ENCODE results near the gene ATF3. TPM values are rescaled to one million over a fixed set of nuclear protein-coding genes. Genes with fewer than 3 reads are reported as not detected.

Gene ATF3
- total RNA-seq, 1 experiment from 2014 or later = 39.7 TPM

DNA sequence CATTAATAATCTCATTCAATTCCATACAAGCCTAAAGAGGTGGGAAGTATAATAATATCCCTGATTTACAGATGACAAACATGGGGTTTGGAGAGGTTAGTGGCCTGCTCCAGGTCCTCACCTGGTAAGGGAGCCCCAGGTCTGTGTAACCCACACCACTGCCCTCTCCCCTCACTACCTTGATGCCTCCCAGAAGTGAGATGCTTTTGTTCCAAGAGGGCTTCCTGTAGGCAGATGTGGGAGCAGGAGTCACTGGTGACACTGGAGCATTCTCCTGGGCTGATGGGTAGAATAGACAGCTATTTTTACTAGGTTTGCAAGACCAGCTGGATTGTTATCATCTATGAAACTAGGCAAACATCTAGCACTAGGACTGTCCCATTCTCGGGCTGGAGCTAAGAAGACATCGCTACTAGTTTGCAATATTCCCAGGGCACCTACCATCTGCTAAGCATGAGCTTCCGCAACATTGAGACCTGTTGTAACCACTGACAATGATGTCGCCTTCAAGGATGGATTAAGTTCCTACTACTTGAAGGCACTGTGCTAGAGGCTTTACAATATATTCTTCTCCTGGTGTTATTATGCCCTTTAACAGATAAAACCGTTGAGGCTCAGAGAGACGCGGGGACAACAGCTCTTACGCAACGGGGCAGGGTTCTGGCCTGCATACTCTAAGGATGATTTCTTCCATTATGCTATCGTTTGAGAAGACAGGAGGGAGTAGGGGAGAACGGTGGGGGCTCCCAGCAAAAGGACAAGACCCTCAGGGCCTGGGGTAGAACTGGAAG, 56.0 kb downstream of the ATF3 start:
- in situ Hi-C loops (cut with HindIII; ENCODE audit: low pct_unique_long_range_greater_than_20kb, low sequenced_read_pairs) = no loop called here

DNA sequence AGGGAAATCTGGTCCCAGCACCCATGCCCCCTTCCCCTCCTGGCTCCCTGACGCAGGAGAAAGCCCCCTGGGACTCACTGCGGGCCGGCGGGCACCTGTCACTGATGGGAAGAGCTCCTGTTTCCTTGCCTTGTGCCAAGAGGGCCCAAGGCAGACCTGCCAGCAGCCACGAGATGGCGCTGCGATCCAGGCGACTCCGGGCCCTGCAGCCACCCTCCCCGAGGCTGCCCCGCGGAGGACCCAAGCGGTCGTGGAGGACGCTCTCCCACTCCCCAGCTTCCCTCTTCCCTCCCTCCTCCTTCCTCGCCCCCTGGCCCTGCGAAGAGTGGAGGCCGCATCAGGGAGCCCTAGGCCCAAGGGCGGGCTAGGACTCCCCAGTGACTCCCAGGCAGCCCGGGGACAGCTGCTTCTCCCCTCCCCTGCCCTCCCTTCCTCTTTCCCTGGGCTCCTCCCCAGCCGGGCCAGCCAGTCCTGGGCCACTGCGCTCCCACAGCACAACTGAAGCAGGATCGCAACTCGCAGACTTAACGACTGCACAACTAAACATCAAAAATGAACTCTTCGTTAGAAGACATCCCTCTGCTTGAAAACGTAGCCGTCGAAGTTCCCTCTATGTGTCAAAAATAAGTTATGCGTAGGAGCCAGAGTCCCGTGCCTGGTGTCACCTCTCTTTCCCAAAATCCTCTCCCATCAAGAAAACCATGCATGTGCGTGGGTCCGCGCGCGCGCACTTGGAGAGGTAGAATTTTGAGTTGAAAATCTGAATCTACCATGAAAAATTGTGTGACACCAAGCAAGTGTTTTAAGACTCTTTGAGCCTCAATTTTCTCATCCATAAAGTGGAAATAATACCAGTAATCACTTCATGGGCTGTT, 56.9 kb downstream of the ATF3 start:
- in situ Hi-C loops (cut with HindIII; ENCODE audit: low pct_unique_long_range_greater_than_20kb, low sequenced_read_pairs) = no loop called here
- peak; percentile 88 for DNase-seq (ENCODE audit: low read depth)

More for the DNA sequence above, 56.0 kb downstream of the ATF3 start:
- DNase-seq (ENCODE audit: low read depth) = peak; percentile 18

DNA sequence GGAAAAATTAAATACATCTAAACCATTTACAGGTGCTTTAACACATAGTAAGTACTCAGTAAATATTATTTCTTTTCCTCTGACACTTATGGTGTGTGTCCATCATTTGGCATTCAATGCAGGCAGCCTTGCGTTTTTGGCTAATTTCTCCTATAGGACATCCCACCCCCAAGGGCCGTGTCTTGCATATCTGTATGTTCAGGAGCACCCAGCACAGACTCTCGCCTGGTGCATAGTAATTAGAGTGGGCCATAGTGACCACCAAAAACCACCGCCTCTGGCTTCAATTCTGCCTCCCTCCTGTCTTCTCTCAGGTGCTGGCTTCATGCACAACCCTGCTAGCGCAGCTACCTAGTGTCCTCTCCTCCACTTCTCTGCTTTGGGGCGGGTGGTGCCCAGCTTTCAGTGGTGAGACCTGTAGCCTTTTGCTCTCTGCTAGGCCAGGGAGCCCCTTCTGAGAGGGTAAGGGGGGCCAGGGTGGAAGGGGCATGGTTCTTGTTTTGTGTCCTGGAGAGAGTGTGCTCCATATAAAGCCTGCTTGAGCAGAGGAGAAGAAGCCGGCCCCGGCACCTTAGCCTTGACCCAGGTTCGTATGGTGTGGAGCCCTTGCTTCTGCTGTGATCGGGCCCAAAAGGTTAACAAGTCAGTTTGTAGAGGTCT, 57.7 kb downstream of the ATF3 start:
- in situ Hi-C loops (cut with HindIII; ENCODE audit: low pct_unique_long_range_greater_than_20kb, low sequenced_read_pairs) = no loop called here

DNA sequence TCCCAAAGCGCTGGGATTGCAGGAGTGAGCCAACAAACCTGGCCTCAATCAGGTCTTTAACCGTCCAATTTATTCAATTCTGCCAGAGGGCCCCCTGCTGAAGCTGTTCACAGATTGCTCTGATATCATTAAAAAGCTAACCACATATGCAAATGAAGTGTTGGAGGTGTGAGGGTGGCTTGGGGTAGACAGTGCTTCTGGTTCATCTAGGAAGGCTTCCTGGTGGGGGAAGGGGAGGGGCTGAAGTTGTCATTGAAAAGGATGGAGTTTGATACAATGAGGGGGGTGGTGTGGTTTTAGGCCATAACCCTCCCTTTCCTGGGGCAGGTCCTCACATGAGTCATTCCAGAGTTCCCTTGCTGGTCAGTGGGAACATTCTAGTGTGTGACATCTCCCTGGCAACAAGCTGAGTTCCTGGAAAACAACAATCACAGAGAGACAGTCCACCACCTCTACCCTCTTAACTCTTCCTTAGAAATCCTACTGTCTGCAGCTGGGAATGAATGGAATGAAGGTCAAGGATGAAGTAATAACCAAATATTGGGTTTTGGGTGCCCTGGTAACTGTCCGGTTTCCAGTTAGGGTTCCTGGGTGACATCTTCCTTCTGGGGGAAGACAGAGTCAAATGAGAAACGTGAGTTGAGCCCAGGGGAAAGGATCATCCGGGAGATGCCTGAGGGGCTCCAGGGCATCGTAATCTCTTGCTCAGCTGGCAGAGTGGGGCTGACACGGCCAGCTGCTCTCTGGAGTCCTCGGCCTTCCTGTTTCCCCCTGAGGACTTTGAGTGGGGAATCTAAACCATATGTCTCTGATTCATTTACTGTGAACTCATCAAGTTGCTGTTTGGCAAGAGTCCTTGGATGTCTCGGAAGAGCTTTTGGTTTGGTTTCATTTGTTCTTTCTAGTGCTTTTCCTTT, 58.9 kb downstream of the ATF3 start:
- peak; percentile 87 for DNase-seq (ENCODE audit: low read depth)
- in situ Hi-C loops (cut with HindIII; ENCODE audit: low pct_unique_long_range_greater_than_20kb, low sequenced_read_pairs) = no loop called here

More for the DNA sequence above, 57.7 kb downstream of the ATF3 start:
- DNase-seq (ENCODE audit: low read depth) = no peak

DNA sequence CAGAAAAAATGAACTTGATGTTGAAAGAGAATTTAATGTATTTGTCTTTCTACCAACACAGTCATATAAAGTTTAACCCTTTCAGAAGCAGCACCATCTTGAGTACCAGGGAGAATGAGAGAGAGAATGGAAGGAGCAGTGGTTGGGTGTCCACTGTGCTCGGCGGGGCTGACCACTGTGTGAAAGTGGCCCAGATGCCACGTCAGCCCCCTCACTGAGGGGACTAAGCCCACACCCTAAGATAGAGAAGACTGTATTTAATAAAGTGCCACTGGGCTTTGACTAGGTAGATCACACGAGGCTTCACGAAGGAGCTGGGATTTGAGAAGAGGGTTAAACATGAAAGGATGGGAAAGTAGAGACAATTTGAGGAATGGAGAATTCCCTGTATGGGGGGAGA, 59.9 kb downstream of the ATF3 start:
- DNase-seq (ENCODE audit: low read depth) = no peak
- in situ Hi-C loops (cut with HindIII; ENCODE audit: low pct_unique_long_range_greater_than_20kb, low sequenced_read_pairs) = no loop called here

DNA sequence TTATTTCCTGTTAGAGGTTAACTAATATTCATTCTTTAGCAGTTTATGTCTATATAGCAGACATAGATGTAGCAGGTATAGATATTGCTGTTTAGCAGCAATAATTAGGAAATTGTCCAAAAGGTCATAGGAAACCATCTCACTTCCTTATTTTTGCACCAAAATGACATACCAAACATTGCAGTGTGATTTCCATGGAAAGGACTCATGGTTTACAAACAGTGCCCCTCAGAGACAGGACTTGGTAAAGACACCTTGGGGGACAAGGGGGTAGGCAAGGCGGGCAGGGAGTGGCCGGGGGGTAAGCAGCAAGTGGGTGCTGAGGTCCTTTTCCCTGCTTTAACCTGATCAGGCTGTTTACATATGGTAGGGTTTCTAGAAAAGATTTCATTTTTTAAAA, 60.5 kb downstream of the ATF3 start:
- in situ Hi-C loops (cut with HindIII; ENCODE audit: low pct_unique_long_range_greater_than_20kb, low sequenced_read_pairs) = no loop called here
- no peak for DNase-seq (ENCODE audit: low read depth)

DNA sequence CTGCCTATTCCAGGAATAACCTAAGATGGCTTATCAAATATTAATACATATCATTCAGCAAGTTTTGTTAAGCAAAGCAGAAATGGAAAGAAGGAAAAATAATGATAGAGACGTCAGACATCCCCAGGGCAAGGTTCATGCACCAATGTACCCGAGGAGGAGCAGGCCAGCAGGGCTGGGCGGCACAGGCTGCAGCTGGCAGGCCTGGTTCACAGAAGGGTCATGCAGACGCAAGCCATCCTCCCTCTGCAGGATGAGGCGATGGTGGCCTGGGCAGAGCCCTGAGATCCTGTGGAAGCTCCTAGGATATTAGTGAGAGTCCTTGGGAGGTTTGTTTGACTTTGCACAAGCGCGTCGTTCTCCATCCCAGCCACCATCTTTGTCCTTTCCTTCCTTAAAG, 61.0 kb downstream of the ATF3 start:
- in situ Hi-C loops (cut with HindIII; ENCODE audit: low pct_unique_long_range_greater_than_20kb, low sequenced_read_pairs) = no loop called here
- DNase-seq (ENCODE audit: low read depth) = no peak

DNA sequence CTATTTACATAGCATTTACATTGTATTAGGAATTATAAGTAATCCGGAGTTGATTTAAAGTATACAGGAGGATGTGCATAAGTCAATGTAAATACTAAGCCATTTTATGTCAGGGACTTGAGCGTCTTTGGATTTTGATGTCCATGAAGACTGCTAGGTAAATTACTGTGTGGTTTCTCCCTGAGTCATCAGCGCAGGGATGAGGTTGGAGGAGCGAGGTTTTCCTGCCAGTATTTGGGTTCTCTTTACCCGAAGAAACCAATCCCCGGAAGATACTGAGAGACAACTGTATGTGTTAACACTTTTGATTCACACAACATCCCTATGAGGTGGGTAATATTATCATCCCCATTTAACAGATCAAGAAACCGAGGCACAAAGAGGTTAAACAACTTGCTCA, 61.7 kb downstream of the ATF3 start:
- in situ Hi-C loops (cut with HindIII; ENCODE audit: low pct_unique_long_range_greater_than_20kb, low sequenced_read_pairs) = no loop called here
- DNase-seq (ENCODE audit: low read depth) = no peak

Other genes starting within 250 kb of the ATF3 start
- 8.4 and 14.8 TPM in 2 replicates for gene PACC1, start 193.9 kb upstream of the ATF3 start, total RNA-seq (2014; rRNA removed; shearing (Covaris generic); ENCODE audit: low replicate concordance)
- gene NENF, start 175.8 kb upstream of the ATF3 start, total RNA-seq (2014; rRNA removed; shearing (Covaris generic); ENCODE audit: low replicate concordance) = 140 and 163 TPM in 2 replicates
- 1.2 TPM in 1 of 2 replicates, not detected in the other for gene BATF3, start 91.1 kb downstream of the ATF3 start, total RNA-seq (2014; rRNA removed; shearing (Covaris generic); ENCODE audit: low replicate concordance)
- 54.7 and 65.7 TPM in 2 replicates for gene NSL1, start 183.0 kb downstream of the ATF3 start, total RNA-seq (2014; rRNA removed; shearing (Covaris generic); ENCODE audit: low replicate concordance)
- gene TATDN3, start 183.1 kb downstream of the ATF3 start, total RNA-seq (2014; rRNA removed; shearing (Covaris generic); ENCODE audit: low replicate concordance) = 11.5 and 11.8 TPM in 2 replicates
- gene SPATA45, start 238.9 kb downstream of the ATF3 start, total RNA-seq (2014; rRNA removed; shearing (Covaris generic); ENCODE audit: low replicate concordance) = not detected in 2 replicates
- gene FLVCR1, start 249.5 kb downstream of the ATF3 start, total RNA-seq (2014; rRNA removed; shearing (Covaris generic); ENCODE audit: low replicate concordance) = 10.3 and 20.4 TPM in 2 replicates

Data from Caki2 (cell line).